Measurements from ENCODE around the gene RAB1A. TPM values are rescaled to one million over a fixed set of nuclear protein-coding genes. Genes with fewer than 3 reads are reported as not detected.

The RAB1A gene
- total RNA-seq = 130 and 154 TPM in 2 replicates

GRCh38 chr2:65129826-65130663, at the start of gene RAB1A:
RAB1A (minus strand) TSS chr2:65130106; CDS start chr2:65129915, 191 bp downstream.

GRCh38 chr2:65056215-65057053, 73.5 kb downstream of the RAB1A start, which contains the start of gene CEP68:
CEP68 (plus strand) TSS chr2:65056416; CDS start chr2:65069445, 13,029 bp downstream.

Other genes with a start within 250 kb of the RAB1A start
- 26.4 and 33.0 TPM in 2 replicates for gene SLC1A4, start 140.7 kb downstream of the RAB1A start, total RNA-seq
- gene CEP68, start 73.7 kb downstream of the RAB1A start, total RNA-seq = 7.0 and 13.3 TPM in 2 replicates
- 125 and 147 TPM in 2 replicates for gene ACTR2, start 97.7 kb upstream of the RAB1A start, total RNA-seq

Data from smooth muscle cell of the pulmonary artery (primary cell).